ENCODE results near the gene MAP4K1.

- no peak for TF ChIP-seq CTCF (conservative IDR thresholded peaks at IDR 0.05; ENCODE audit: low read depth, low read length)
- TF ChIP-seq EZH2 (IDR thresholded peaks at IDR 0.05; ENCODE audit: low read length, unreplicated experiment) = no peak
- TF ChIP-seq EZH2phosphoT487 (IDR thresholded peaks at IDR 0.05; ENCODE audit: borderline replicate concordance, low read length) = no peak
Measured at GRCh38 chr19:38626401-38626800, 8.6 kb upstream of the MAP4K1 start.

Measured in PC-3 (cell line).